ENCODE results near the gene HPSE2. TPM values are rescaled to one million over a fixed set of nuclear protein-coding genes. Genes with fewer than 3 reads are reported as not detected.
A peak's percentile ranks its signal among the peaks of the same experiment; 100 is the strongest.

The HPSE2 gene
- total RNA-seq, 1 donor from 2014 or later, result 0.10 TPM

GRCh38 chr10:98675902-98676301 lies 559.8 kb downstream of the HPSE2 start:
- H3K4me1 Mint-ChIP-seq (ENCODE audit: low read depth), result no peaks in the 10 kb centered on the region
- no peak for DNase-seq (ENCODE audit: low spot score, unreplicated experiment)
- H3K36me3 Mint-ChIP-seq (ENCODE audit: insufficient read depth), result no peaks in the 10 kb centered on the region
- TF ChIP-seq CTCF (IDR thresholded peaks at IDR 0.05; ENCODE audit: unreplicated experiment), result no peak
- no peak overlapping the region for H3K4me3 Mint-ChIP-seq (ENCODE audit: low read depth)
- no peaks in the 10 kb centered on the region for H3K27me3 Mint-ChIP-seq
- no peak overlapping the region for H3K27ac Mint-ChIP-seq
- H3K9me3 Mint-ChIP-seq (ENCODE audit: low read depth), result no peaks in the 10 kb centered on the region

GRCh38 chr10:98673171-98673782 lies 562.4 kb downstream of the HPSE2 start:
- no peak overlapping the region for H3K4me3 Mint-ChIP-seq (ENCODE audit: low read depth)
- no peaks in the 10 kb centered on the region for H3K36me3 Mint-ChIP-seq (ENCODE audit: insufficient read depth)
- no peak for DNase-seq (ENCODE audit: low spot score, unreplicated experiment)
- no peak overlapping the region for H3K27ac Mint-ChIP-seq
- H3K9me3 Mint-ChIP-seq (ENCODE audit: low read depth), result no peaks in the 10 kb centered on the region
- no peak for TF ChIP-seq CTCF (IDR thresholded peaks at IDR 0.05; ENCODE audit: unreplicated experiment)
- no peaks in the 10 kb centered on the region for H3K4me1 Mint-ChIP-seq (ENCODE audit: low read depth)
- no peaks in the 10 kb centered on the region for H3K27me3 Mint-ChIP-seq

- Mint-ChIP-seq H3K4me3 (ENCODE audit: low read depth) (no peak overlapping the region), H3K9me3 (ENCODE audit: low read depth) (peaks cover 24% of the 10 kb centered on the region), H3K27me3 (no peaks in the 10 kb centered on the region), H3K4me1 (ENCODE audit: low read depth) (no peaks in the 10 kb centered on the region), H3K27ac (no peak overlapping the region), H3K36me3 (ENCODE audit: insufficient read depth) (no peaks in the 10 kb centered on the region)
- DNase-seq (ENCODE audit: low spot score, unreplicated experiment), result no peak
- no peak for TF ChIP-seq CTCF (IDR thresholded peaks at IDR 0.05; ENCODE audit: unreplicated experiment)
Measured at GRCh38 chr10:98667081-98667480, 568.6 kb downstream of the HPSE2 start.

- Mint-ChIP-seq H3K9me3 (ENCODE audit: low read depth) (peaks cover 24% of the 10 kb centered on the region), H3K36me3 (ENCODE audit: insufficient read depth) (no peaks in the 10 kb centered on the region), H3K27me3 (no peaks in the 10 kb centered on the region), H3K4me3 (ENCODE audit: low read depth) (no peak overlapping the region), H3K4me1 (ENCODE audit: low read depth) (no peaks in the 10 kb centered on the region), H3K27ac (no peak overlapping the region)
- no peak for DNase-seq (ENCODE audit: low spot score, unreplicated experiment)
- TF ChIP-seq CTCF (IDR thresholded peaks at IDR 0.05; ENCODE audit: unreplicated experiment), result no peak
Measured at GRCh38 chr10:98666276-98666675, 569.4 kb downstream of the HPSE2 start.

- DNase-seq (ENCODE audit: low spot score, unreplicated experiment), result no peak
- Mint-ChIP-seq H3K36me3 (ENCODE audit: insufficient read depth) (no peaks in the 10 kb centered on the region), H3K9me3 (ENCODE audit: low read depth) (peaks cover 24% of the 10 kb centered on the region), H3K4me3 (ENCODE audit: low read depth) (no peak overlapping the region), H3K27ac (no peak overlapping the region), H3K27me3 (no peaks in the 10 kb centered on the region), H3K4me1 (ENCODE audit: low read depth) (no peaks in the 10 kb centered on the region)
- TF ChIP-seq CTCF (IDR thresholded peaks at IDR 0.05; ENCODE audit: unreplicated experiment), result peak; percentile 44
Measured at GRCh38 chr10:98664329-98665042, 571.2 kb downstream of the HPSE2 start.
